HG03108 (cell line): ENCODE data around the gene SCT.

Source experiments
- ATAC-seq: cut with Tn5 transposase; IDR thresholded peaks from one replicate; pipeline ENCODE4 v1.9.1; 2021; ENCODE audit warnings: moderate library complexity; ENCODE audit not compliant: unreplicated experiment

The SCT gene

DNA sequence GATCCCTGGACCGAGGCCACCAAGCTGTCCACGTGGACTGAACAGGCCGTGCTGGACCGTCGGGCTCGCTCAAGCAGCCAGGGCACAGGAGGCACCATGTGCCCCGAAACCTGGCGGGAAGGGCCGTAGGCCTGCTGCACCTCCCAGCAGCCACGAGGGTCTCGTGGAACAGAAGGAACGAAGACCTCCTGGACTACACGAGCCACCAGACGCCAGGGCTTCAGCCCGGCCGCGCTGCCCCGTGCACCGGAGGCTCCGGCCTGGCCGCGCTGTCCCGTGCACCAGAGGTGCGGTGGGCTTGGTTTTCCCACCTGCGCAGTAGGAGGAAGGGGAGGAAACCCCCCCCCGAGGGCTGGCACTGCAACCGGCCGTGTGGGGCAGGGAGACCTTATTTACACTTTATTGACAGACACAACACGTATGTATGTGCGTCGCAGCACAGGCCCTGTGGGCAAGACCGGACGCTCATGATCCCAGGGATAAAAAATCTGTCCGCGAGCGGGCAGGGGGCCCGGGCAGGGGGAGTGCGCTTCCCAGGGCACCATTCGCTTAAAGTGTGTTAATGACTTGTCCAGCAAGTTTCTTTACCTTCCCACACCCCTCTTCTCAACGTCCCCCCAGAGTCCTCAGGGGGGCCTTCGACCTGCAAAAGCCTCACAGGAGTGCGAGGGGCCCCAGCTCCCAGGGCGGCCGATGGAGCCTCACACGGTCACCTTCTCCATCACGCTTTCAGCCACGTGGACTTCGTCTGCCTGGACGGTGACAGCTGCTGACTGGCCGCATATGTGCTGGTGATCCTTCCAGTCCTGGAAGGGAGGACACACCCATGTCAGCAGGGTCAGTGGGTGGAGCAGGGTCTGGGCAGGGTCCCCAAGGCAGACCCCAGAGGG lies 17.1 kb upstream of the SCT start:
- no peak for ATAC-seq

DNA sequence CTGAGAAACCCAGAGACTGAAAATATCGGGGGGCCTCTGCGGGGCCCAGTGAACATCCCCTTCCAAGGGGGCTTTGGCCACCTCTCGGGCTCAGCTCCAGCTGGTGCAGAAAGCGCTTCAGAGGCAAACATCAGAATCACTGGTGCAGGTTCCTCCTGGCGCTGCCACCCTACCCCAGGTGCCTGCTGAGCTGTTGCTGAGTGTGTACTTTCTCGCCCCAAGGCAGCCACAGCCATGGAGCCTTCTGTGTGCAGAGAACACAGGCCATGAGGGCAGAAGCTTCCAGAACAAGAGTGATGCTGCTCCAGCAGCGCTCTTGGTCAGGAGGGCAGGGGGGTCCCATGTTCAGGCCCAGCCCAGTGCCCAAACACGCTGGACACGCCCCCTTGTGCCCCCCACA lies 16.4 kb upstream of the SCT start:
- ATAC-seq = no peak

DNA sequence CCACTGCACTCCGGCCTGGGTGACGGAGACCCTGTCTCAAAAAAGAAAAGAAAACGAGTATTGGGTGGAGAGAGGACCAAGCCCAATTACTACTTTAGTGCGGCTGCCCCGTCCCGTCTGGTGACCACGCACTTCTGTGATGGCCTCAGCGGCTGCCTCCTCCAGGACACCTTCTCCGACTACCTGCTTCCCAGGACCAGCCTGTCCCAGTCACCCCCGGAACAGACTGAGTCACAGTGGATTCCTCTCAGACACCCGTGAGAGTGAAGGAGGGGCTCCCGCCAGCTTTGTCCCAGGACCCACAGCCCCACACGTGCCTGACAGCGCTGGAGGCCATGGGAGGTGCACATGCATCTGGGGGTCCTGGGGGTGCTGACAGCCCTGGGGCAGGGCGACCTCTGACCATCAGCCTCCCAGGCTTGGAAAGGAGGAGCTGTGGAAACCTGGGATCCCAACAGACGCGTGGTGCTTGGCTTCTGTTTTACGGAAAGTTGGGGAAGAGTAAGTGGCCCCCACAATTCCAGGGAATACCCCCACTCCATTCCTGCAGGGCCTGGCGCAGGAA lies 14.9 kb upstream of the SCT start:
- ATAC-seq = no peak

DNA sequence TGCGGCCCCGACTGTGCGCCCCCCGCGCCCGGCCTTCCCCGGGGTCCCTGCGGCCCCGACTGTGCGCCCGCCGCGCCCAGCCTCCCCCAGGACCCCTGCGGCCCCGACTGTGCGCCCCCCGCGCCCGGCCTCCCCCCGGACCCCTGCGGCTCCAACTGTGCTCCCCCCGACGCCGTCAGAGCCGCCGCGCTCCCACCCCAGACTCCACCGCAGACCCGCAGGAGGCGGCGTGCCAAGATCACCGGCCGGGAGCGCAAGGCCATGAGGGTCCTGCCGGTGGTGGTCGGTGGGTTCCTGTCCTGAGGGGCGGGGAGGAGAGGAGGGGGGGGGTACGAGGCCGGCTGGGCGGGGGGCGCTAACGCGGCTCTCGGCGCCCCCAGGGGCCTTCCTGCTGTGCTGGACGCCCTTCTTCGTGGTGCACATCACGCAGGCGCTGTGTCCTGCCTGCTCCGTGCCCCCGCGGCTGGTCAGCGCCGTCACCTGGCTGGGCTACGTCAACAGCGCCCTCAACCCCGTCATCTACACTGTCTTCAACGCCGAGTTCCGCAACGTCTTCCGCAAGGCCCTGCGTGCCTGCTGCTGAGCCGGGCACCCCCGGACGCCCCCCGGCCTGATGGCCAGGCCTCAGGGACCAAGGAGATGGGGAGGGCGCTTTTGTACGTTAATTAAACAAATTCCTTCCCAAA lies 13.2 kb upstream of the SCT start:
- ATAC-seq = no peak

DNA sequence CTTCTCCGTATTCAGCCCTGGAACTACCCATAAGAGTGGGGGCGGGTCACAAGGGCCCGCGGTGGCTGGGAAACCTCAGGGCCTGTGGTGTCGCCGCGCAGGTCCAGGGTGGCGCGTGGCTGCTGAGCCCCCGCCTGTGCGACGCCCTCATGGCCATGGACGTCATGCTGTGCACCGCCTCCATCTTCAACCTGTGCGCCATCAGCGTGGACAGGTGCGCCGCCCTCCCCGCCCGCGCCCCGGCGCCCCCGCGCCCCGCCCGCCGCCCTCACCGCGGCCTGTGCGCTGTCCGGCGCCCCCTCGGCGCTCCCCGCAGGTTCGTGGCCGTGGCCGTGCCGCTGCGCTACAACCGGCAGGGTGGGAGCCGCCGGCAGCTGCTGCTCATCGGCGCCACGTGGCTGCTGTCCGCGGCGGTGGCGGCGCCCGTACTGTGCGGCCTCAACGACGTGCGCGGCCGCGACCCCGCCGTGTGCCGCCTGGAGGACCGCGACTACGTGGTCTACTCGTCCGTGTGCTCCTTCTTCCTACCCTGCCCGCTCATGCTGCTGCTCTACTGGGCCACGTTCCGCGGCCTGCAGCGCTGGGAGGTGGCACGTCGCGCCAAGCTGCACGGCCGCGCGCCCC lies 12.5 kb upstream of the SCT start:
- ATAC-seq = no peak

DNA sequence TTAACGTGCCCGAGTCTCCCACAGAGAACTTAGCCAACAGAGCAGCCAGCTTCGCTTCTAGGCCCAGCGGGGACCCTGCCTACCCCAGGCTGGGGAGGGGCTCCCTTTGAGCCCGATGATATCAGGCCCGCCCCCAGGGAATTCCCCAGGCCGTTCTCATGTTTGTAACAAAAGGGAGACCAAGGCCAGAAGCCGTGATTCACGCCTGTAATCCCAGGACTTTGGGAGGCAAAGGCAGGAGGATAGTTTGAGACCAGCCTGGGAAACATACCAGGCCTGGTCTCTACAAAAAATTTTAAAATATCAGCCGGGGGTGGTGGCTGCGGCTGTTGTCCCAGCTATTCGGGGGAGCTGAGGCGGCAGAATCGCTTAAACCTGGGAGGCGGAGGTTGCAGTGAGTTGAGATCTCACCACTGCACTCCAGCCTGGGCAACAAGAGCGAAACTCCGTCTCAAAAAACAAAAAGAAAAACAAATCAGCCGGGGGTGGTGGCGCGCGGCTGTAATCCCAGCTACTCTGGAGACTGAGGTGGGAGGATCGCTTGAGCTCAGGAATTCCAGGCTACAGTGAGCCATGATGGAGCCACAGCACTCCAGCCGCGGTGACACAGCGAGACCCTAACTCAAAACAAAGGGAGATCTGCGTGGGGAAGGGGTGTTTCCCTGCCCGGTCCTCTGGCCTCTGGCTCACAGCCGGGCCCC lies 11.8 kb upstream of the SCT start:
- ATAC-seq = no peak

DNA sequence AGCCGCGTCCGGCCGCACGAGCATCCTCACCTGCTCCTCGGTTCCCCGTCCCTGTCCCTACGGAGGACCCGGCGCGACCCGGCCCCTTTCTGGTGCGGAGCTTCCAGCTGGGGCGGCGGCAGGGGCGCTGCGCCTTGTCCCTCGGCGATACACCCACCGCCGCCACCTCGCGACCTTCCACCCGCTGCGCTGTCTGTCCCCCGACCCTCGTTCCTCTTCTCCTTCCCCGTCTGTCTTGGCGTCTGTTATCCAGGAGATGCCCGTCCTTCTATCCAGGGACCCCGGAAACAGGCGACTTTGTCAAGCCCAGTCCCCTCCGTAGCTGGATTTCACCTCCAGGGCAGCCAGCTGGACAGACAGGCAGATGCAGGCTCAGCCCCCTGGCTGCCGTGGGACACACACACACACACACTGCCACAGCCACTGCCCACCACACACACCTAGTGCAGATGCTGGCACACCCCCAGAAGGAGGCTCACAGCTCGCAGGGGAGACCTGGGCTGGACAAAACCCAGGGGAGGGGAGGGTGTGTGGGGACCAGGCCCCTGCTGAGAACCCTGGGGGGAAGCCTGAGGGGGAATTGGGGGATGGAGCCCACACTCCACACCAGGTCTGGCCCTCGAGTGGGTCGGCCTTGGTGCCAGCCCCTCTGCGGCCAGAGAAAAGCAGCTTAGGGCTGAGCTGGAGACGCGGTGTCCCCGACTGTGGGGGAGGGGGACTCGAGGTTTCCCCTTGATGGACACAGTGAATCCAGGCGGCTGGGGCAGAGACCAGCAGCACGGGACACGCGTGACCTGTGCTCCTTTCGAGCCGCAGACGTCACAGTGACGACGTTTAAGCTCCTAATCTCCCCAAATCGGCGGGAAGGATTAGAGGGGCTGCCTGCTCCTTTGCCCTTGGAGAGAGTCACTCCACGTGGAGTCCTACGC lies 10.9 kb upstream of the SCT start:
- no peak for ATAC-seq

DNA sequence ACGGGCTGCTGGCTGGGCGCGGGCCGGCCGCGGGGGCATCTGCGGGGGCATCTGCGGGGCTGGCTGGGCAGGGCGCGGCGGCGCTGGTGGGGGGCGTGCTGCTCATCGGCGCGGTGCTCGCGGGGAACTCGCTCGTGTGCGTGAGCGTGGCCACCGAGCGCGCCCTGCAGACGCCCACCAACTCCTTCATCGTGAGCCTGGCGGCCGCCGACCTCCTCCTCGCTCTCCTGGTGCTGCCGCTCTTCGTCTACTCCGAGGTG lies 10.3 kb upstream of the SCT start:
- no peak for ATAC-seq

DNA sequence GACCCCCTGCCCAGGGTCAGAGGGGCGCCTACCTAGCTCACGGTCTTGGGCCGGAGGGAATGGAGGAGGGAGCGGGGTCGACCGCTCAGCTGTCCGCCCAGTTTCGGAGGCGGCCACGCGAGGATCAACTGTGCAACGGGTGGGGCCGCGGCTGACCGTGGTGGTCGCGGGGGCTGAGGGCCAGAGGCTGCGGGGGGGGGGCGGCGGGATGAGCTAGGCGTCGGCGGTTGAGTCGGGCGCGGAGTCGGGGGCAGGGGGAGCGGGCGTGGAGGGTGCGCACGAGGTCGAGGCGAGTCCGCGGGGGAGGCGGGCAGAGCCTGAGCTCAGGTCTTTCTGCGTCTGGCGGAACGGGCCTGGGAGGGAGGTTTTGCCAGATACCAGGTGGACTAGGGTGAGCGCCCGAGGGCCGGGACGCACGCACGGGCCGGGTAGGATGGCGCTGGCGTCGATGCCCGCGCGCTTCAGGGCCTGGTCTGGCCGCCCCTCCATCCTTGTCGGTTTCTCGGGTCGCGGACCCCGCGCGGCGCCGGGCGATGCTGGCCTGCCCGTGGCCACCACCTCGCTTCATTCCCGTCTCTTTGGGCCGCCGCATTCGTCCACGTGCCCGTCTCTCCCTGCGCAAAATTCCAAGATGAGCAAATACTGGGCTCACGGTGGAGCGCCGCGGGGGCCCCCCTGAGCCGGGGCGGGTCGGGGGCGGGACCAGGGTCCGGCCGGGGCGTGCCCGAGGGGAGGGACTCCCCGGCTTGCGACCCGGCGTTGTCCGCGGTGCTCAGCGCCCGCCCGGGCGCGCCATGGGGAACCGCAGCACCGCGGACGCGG lies 9.7 kb upstream of the SCT start, which contains the start of gene DRD4:
TSS of gene DRD4 (plus strand) at position 759 of the 822 bp plus-strand sequence. CDS start at position 795, 36 bp downstream.
- no peak for ATAC-seq

DNA sequence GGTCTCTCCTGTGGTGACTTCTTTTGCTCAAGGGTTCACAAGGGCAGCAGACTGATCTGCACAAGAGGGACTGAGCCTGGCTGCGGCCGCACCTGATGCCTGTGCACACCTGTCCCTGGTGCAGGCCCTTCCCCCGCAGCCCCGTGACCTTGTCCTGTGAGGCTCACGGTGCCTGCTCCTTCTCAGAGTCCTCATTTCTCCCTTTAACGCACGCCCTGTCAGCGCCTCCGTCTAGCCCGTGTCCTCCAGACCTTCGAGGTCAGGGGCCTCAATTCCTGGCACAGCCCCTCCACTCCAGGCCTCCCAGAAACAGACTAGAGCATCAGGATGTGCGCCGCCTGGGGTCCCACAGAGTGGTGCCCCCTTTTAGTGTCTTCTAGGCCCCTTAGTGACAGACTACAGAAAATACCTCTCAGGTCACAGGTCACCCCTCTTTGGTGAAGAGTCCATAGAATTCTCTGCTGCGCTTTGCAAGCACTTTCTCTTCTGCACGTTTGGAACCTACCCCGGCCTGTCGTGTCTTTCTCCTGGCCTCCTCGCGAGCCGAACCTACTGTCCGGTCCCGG lies 9.0 kb upstream of the SCT start:
- no peak for ATAC-seq

DNA sequence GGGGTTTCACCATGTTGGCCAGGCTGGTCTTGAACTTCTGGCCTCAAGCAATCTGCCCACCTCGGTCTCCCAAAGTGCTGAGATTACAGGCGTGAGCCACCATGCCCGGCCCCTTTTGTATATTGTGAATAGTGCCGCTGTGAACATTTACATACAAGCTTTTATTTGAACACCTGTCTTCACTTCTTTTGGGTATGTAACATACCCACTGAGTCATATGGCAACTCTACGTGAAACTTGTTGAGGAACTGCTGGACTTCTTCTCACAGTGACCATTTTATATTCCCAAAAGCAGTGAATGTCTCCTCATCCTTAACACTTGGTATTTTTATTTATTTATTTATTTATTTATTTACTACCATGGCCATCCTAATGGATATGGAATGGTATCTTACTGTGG lies 3.9 kb upstream of the SCT start:
- ATAC-seq = no peak

DNA sequence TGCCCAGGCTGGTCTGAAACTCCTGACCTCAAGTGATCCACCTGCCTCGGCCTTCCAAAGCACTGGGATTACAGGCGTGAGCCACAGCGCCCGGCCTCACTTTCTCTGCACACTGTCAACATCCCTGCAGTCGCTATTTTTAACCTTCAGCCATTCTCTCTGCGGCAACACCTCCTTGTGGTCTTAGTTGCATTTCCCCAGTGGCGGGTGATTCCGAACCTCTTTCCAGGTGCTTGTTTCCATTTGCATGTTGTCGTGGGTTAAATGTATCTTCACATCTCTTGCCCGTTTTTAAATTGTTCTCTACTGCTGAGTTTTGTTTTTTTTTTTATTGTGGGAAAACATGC lies 2.2 kb upstream of the SCT start:
- ATAC-seq = no peak

DNA sequence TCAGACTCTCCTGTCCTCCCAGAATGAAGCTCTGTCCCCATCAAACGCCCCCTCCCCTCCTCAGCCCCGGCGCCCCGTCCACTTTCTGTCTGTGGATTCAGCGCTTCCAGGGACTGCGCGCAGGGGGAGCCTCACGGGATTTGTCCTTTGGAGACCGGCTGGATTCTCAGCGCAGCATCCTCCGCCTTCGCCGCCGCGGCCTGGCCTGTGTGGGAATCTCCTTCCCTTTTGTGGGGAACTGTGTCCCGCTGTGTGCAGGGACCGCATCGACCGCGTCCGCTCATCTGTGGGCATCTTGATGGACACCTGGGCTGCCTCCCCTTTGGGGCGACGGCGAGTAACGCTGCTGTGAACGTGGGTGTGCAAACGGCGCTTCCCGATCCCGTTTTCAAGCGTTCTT lies 1.1 kb upstream of the SCT start:
- no peak for ATAC-seq

DNA sequence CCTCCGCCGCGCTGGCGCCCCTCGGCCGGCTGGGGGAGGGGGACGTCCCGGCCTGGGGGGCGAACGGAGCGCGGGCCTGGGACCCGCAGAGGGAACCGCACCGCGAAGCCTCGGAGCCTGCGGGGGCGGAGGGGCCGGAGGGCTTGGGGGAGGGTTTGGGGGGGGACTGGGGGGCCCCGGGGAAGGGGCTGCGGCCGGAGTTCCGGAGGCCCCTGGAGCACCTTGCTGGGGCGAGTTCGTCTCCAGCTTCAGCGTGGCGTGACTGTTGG lies 261 bp upstream of the SCT start:
- ATAC-seq = no peak

DNA sequence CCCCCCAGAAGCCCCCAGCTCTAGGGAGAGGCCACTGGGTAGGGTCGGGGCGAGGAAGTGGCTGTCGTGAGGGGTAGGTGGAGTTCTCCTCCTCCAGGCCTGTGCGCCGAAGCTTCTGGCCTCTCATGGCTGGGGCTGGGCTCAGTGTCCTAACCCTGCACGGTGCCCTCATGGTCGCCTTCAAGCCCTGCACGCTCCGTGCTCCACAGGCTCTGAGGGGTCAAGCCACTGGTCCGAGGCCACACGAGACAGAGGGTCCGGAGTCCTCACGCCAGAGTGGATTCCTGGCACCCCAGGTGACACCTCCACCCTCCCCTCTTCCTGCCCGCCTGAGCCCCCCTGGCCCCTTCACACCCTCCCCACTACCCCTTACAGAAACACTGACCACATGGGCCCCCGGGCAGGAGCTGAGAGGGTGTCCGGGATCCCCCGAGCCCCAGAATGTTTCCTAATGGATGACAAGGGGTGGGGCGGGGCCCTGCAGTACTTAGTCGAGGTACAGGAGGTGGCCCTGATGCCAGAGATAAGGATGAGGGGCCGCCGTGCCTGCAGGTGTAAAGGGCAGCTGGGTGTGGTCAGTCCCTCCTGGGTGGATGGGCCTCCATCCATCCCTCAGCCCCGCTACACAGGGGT lies 1.2 kb downstream of the SCT start:
- no peak for ATAC-seq

DNA sequence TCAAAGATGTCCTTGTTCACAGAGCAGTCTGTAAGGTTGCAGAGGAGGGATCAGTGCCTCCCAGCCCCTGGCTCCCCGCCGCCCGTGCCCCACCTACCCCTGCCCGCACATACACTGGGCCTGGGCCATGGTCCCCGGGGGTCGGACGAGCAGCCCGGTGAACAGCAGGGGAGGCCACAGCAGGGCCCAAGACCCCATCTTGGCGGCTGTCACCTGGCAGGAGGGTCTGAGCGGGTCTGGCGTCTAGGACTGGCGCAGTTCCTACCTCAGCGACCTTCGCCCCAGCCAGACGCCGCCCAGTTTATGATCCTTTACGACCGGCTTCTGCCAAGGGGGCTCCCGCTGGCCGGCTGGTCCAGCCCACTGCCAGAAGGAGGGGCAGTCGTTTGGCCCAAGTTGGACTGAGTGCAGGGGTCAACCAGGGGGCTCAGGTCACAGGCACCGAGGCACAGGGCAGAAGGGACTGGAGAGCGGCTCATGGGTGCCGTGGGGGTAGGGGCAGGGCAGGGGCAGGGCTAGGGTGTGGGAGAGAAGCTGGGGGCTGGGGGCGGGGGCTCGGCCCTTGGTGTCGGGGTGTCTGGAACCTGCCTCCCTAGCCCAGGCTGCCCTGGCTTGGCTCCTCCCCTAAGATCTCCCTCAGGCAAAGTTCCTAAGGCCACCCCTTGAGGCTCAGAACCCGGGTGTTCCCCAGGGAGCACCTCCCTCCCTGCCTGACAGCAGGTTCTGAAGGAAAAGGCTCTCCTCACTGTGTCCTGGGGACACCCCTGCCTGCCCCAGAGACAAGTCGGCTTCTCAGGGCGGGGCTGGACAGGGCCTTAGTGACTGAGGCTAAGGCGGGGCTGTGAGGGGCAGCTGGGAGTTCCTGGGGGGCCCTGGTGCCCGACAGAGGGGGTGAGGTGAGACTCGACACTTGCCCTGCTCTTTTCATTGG lies 2.0 kb downstream of the SCT start, which contains the start of gene CDHR5:
TSS of gene CDHR5 (minus strand) at position 251 of the 931 bp plus-strand sequence. CDS start at position 198, 53 bp downstream.
- ATAC-seq = no peak

DNA sequence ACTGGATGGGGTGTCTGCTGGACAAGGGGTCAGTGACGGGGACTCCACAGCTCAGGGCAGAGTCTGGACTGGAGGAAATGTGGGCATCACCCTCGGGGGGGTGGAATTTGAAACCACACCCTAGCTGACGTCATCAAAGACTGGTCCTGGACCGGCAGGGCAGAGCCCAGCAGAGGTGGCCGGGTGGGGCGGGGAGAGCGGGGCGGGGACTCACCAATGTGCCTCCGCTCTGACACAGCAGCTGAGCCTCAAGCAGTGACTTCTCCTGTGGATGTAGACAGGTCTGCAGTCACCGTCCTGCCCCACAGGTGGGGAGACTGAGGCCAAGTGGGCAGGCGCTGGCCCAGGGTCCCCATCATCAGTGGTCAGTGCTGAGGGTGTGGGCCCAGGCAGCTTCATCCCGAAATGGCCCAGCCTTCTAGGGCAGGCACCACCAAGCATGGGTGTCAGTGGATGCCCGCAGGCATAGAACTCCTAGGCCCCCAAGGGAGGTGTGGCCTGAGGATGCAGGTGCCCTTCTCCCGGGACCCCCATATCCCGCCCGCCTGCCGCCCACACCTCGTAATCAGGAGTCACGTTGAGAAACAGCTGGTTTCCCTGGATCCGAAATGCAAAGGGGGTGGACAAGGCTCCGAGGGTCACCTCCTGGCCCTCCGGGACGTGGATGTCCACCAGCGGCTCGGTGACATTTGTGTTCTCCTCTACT lies 2.8 kb downstream of the SCT start:
- ATAC-seq = no peak
